CD8-positive, alpha-beta memory T cell (primary cell): ENCODE data around the gene DUSP23. TPM values are rescaled to one million over a fixed set of nuclear protein-coding genes. Genes with fewer than 3 reads are reported as not detected.
A peak's percentile ranks its signal among the peaks of the same experiment; 100 is the strongest.

Experiments
- CTCF ChIA-PET: fragments of 350-600 bp; sonication (Branson Sonifier 250); formaldehyde crosslinking; loops from one replicate; lab custom pipeline; 2021; ENCODE audit warnings: antibody characterized with exemption; lab: Charles Lee
- POLR2A ChIA-PET: fragments of 350-600 bp; sonication (Branson Sonifier 250); formaldehyde crosslinking; loops from one replicate; lab custom pipeline; 2021; ENCODE audit warnings: antibody characterized with exemption; lab: Charles Lee
- DNase-seq, 5 donors: peaks; one replicate each; pipeline versions ENCODE4 v3.0.0 to v3.0.0-alpha.2; 2020 to 2022; ENCODE audit warnings: mixed read lengths in 1 of 5
- H3K27ac ChIP-seq: one replicate; pipeline ENCODE4 v1.7.0; 2013; ENCODE audit warnings: low read depth, mild to moderate bottlenecking, low read length, moderate library complexity
- H3K27me3 ChIP-seq: 2 replicates; pipeline ENCODE4 v1.7.0; 2013; ENCODE audit warnings: low read length, mild to moderate bottlenecking; ENCODE audit not compliant: insufficient read depth, poor library complexity, severe bottlenecking
- H3K36me3 ChIP-seq: 2 replicates; pipeline ENCODE4 v1.7.0; 2013; ENCODE audit warnings: mild to moderate bottlenecking, low read length, moderate library complexity; ENCODE audit not compliant: insufficient read depth
- H3K4me1 ChIP-seq: 2 replicates; pipeline ENCODE4 v1.7.0; 2013; ENCODE audit warnings: mild to moderate bottlenecking, low read length, moderate library complexity; ENCODE audit not compliant: insufficient read depth
- H3K4me3 ChIP-seq: 2 replicates; pipeline ENCODE4 v1.7.0; 2013; ENCODE audit warnings: mild to moderate bottlenecking, low read length
- H3K9me3 ChIP-seq: 2 replicates; pipeline ENCODE4 v1.7.0; 2013; ENCODE audit warnings: mild to moderate bottlenecking, low read length
- H3K27ac Mint-ChIP-seq, 8 donors: one replicate each; pipeline ENCODE4 v1.8.0; 2020 to 2021; ENCODE audit warnings: mixed read lengths in 8 of 8, mild to moderate bottlenecking in 6 of 8, inconsistent platforms in 3 of 8, moderate library complexity in 3 of 8
- H3K27me3 Mint-ChIP-seq, 2 donors: one replicate each; pipeline ENCODE4 v1.8.0; 2020 to 2021; ENCODE audit warnings: mixed read lengths in 2 of 2, mild to moderate bottlenecking in 1 of 2, moderate library complexity in 1 of 2
- H3K36me3 Mint-ChIP-seq, 3 donors: one replicate each; pipeline ENCODE4 v1.8.0; 2020 to 2021; ENCODE audit warnings: mixed read lengths in 3 of 3, inconsistent platforms in 1 of 3, mild to moderate bottlenecking in 1 of 3
- H3K4me1 Mint-ChIP-seq, 3 donors: one replicate each; pipeline ENCODE4 v1.8.0; 2020 to 2021; ENCODE audit warnings: mixed read lengths in 3 of 3, inconsistent platforms in 1 of 3, mild to moderate bottlenecking in 1 of 3
- H3K4me3 Mint-ChIP-seq, 7 donors: one replicate each; pipeline ENCODE4 v1.8.0; 2020 to 2021; ENCODE audit warnings: mixed read lengths in 7 of 7, mild to moderate bottlenecking in 6 of 7, moderate library complexity in 4 of 7, inconsistent platforms in 2 of 7
- H3K9me3 Mint-ChIP-seq, 5 donors: one replicate each; pipeline ENCODE4 v1.8.0; 2020 to 2022; ENCODE audit warnings: mixed read lengths in 5 of 5, mild to moderate bottlenecking in 3 of 5, moderate library complexity in 2 of 5, inconsistent platforms in 1 of 5
- polyA plus RNA-seq: library from polyadenylated mRNA; unstranded; fragments of 300-500 nt; fragmentation: Illumina TruSeq; gene quantifications from one replicate; pipeline ENCODE4 v1.2.3, GENCODE V29; 2021
- total RNA-seq, 2 experiments: library from RNA; stranded (reverse); gene quantifications; one replicate each; pipeline ENCODE4 v1.2.3, GENCODE V29; 2021

DUSP23 gene
- total and polyA plus RNA-seq, 3 experiments from 2014 or later, result 35.5 to 65.8 (median 38.1) TPM

- no peaks in the 10 kb centered on the region for H3K36me3 Mint-ChIP-seq
- POLR2A ChIA-PET, result no interaction called here
These were observed 6.3 kb upstream of the DUSP23 start for GRCh38 chr1:159774465-159774864.

GRCh38 chr1:159775716-159776115 lies 5.0 kb upstream of the DUSP23 start:
- POLR2A ChIA-PET, result no interaction called here
- no peak for DNase-seq
- CTCF ChIA-PET, result no interaction called here
- peaks cover 0 to 2% (median 0%) of the 10 kb centered on the region in 3 donors for H3K36me3 Mint-ChIP-seq
- Histone ChIP-seq H3K27me3 (no peaks in the 10 kb centered on the region), H3K4me3 (no peak overlapping the region), H3K36me3 (no peaks in the 10 kb centered on the region), H3K27ac (no peak overlapping the region), H3K9me3 (no peaks in the 10 kb centered on the region), H3K4me1 (peaks cover 9% of the 10 kb centered on the region)
- peaks cover 3 to 8% of the 10 kb centered on the region in 2 donors for H3K27me3 Mint-ChIP-seq
- no peak overlapping the region for H3K4me3 Mint-ChIP-seq
- H3K4me1 Mint-ChIP-seq, result peaks cover 18 to 21% (median 18%) of the 10 kb centered on the region in 3 donors
- H3K9me3 Mint-ChIP-seq, result no peaks in the 10 kb centered on the region
- no peak overlapping the region for H3K27ac Mint-ChIP-seq

More at GRCh38 chr1:159774465-159774864, 6.3 kb upstream of the DUSP23 start:
- Histone ChIP-seq H3K27ac (no peak overlapping the region), H3K36me3 (no peaks in the 10 kb centered on the region), H3K27me3 (no peaks in the 10 kb centered on the region), H3K9me3 (no peaks in the 10 kb centered on the region), H3K4me1 (no peaks in the 10 kb centered on the region), H3K4me3 (no peak overlapping the region)
- Mint-ChIP-seq H3K27me3 (peaks cover 3 to 11% of the 10 kb centered on the region in 2 donors), H3K4me1 (peaks cover 6 to 8% (median 8%) of the 10 kb centered on the region in 3 donors), H3K9me3 (no peaks in the 10 kb centered on the region), H3K27ac (peak overlapping the region in 1 of 8 donors; percentile 12), H3K4me3 (no peak overlapping the region)
- CTCF ChIA-PET, result no interaction called here
- no peak for DNase-seq

GRCh38 chr1:159778266-159778665 lies 2.5 kb upstream of the DUSP23 start:
- peaks cover 0 to 5% (median 0%) of the 10 kb centered on the region in 3 donors for H3K36me3 Mint-ChIP-seq
- no peaks in the 10 kb centered on the region for H3K9me3 Mint-ChIP-seq
- no peaks in the 10 kb centered on the region for H3K27me3 Mint-ChIP-seq
- no peak overlapping the region for H3K4me3 ChIP-seq
- H3K4me1 Mint-ChIP-seq, result peaks cover 27 to 37% (median 32%) of the 10 kb centered on the region in 3 donors
- peak overlapping the region in 1 of 7 donors; percentile 27 for H3K4me3 Mint-ChIP-seq
- peaks cover 9% of the 10 kb centered on the region for H3K4me1 ChIP-seq
- H3K27ac ChIP-seq, result no peak overlapping the region
- peak overlapping the region in 2 of 8 donors; percentile 1 to 24 for H3K27ac Mint-ChIP-seq
- DNase-seq, result no peak
- ChIA-PET CTCF (interaction anchor here (0.7 to 3.1 kb wide), 2 partner anchors 113 to 158 kb away, joined by 3 to 17 read pairs; no protein-coding TSS in a partner anchor), POLR2A (no interaction called here)
- no peaks in the 10 kb centered on the region for H3K9me3 ChIP-seq
- no peaks in the 10 kb centered on the region for H3K27me3 ChIP-seq
- no peaks in the 10 kb centered on the region for H3K36me3 ChIP-seq

- Histone ChIP-seq H3K9me3 (no peaks in the 10 kb centered on the region), H3K4me3 (no peak overlapping the region), H3K36me3 (no peaks in the 10 kb centered on the region), H3K27ac (no peak overlapping the region), H3K27me3 (no peaks in the 10 kb centered on the region), H3K4me1 (peaks cover 9% of the 10 kb centered on the region)
- peak overlapping the region in 7 of 8 donors; percentile 8 to 87 (median 45) for H3K27ac Mint-ChIP-seq
- no peak for DNase-seq
- peaks cover 38 to 48% (median 42%) of the 10 kb centered on the region in 3 donors for H3K4me1 Mint-ChIP-seq
- POLR2A ChIA-PET, result no interaction called here
- peak overlapping the region in 6 of 7 donors; percentile 23 to 93 (median 82) for H3K4me3 Mint-ChIP-seq
- peaks cover 0 to 5% (median 0%) of the 10 kb centered on the region in 3 donors for H3K36me3 Mint-ChIP-seq
- H3K27me3 Mint-ChIP-seq, result no peaks in the 10 kb centered on the region
- no peaks in the 10 kb centered on the region for H3K9me3 Mint-ChIP-seq
- CTCF ChIA-PET, result interaction anchor here (3.1 kb wide), 1 partner anchor 112 kb away, joined by 17 read pairs; no protein-coding TSS in a partner anchor
These were observed 1.3 kb upstream of the DUSP23 start for GRCh38 chr1:159779403-159779851.

- Histone ChIP-seq H3K36me3 (no peaks in the 10 kb centered on the region), H3K4me3 (no peak overlapping the region), H3K9me3 (no peaks in the 10 kb centered on the region), H3K27ac (no peak overlapping the region), H3K4me1 (peaks cover 9% of the 10 kb centered on the region), H3K27me3 (no peaks in the 10 kb centered on the region)
- Mint-ChIP-seq H3K27me3 (peaks cover 0 to 1% of the 10 kb centered on the region in 2 donors), H3K27ac (peak overlapping the region in 6 of 8 donors; percentile 8 to 92 (median 86)), H3K9me3 (no peaks in the 10 kb centered on the region), H3K4me1 (peaks cover 39 to 57% (median 43%) of the 10 kb centered on the region in 3 donors), H3K4me3 (peak overlapping the region; percentile 81 to 95 (median 89)), H3K36me3 (peaks cover 0 to 5% (median 0%) of the 10 kb centered on the region in 3 donors)
- no peak for DNase-seq
- CTCF ChIA-PET, result interaction anchor here (0.8 to 4.0 kb wide), 9 partner anchors 12 to 249 kb away, joined by 3 to 66 read pairs (median 7); partner anchors contain the start of genes PIGM and TAGLN2
- POLR2A ChIA-PET, result no interaction called here
These were observed 1.2 kb downstream of the DUSP23 start for GRCh38 chr1:159781992-159782391.

- H3K27ac Mint-ChIP-seq, result peak overlapping the region in 1 of 8 donors; percentile 34
- peaks cover 9% of the 10 kb centered on the region for H3K4me1 ChIP-seq
- POLR2A ChIA-PET, result no interaction called here
- peaks cover 0 to 5% (median 0%) of the 10 kb centered on the region in 3 donors for H3K36me3 Mint-ChIP-seq
- H3K4me3 Mint-ChIP-seq, result peak overlapping the region in 1 of 7 donors; percentile 79
- peaks cover 0 to 1% of the 10 kb centered on the region in 2 donors for H3K27me3 Mint-ChIP-seq
- CTCF ChIA-PET, result interaction anchor here (4.0 kb wide), 2 partner anchors 15 to 108 kb away, joined by 30 to 66 read pairs; no protein-coding TSS in a partner anchor
- H3K9me3 Mint-ChIP-seq, result no peaks in the 10 kb centered on the region
- peaks cover 36 to 56% (median 43%) of the 10 kb centered on the region in 3 donors for H3K4me1 Mint-ChIP-seq
- no peaks in the 10 kb centered on the region for H3K9me3 ChIP-seq
- no peak overlapping the region for H3K27ac ChIP-seq
- H3K4me3 ChIP-seq, result no peak overlapping the region
- H3K36me3 ChIP-seq, result no peaks in the 10 kb centered on the region
- H3K27me3 ChIP-seq, result no peaks in the 10 kb centered on the region
- DNase-seq, result no peak
These were observed 3.0 kb downstream of the DUSP23 start for GRCh38 chr1:159783724-159784123.

GRCh38 chr1:159786465-159786864 lies 5.7 kb downstream of the DUSP23 start:
- H3K36me3 ChIP-seq, result no peaks in the 10 kb centered on the region
- peaks cover 5 to 9% of the 10 kb centered on the region in 2 donors for H3K27me3 Mint-ChIP-seq
- H3K4me3 Mint-ChIP-seq, result no peak overlapping the region
- peaks cover 0 to under 1% (median 0%) of the 10 kb centered on the region in 3 donors for H3K36me3 Mint-ChIP-seq
- no peaks in the 10 kb centered on the region for H3K27me3 ChIP-seq
- no peaks in the 10 kb centered on the region for H3K4me1 ChIP-seq
- H3K27ac Mint-ChIP-seq, result no peak overlapping the region
- H3K27ac ChIP-seq, result no peak overlapping the region
- no peaks in the 10 kb centered on the region for H3K9me3 Mint-ChIP-seq
- DNase-seq, result no peak
- ChIA-PET POLR2A (no interaction called here), CTCF (interaction anchor here (0.6 to 3.5 kb wide), 2 partner anchors 13 to 35 kb away, joined by 3 to 16 read pairs; no protein-coding TSS in a partner anchor)
- H3K4me1 Mint-ChIP-seq, result peaks cover 19 to 33% (median 22%) of the 10 kb centered on the region in 3 donors
- H3K4me3 ChIP-seq, result no peak overlapping the region
- no peaks in the 10 kb centered on the region for H3K9me3 ChIP-seq

- no peaks in the 10 kb centered on the region for H3K9me3 ChIP-seq
- H3K4me1 ChIP-seq, result no peaks in the 10 kb centered on the region
- peaks cover 7 to 9% of the 10 kb centered on the region in 2 donors for H3K27me3 Mint-ChIP-seq
- H3K27ac ChIP-seq, result no peak overlapping the region
- no peak for DNase-seq
- no peaks in the 10 kb centered on the region for H3K9me3 Mint-ChIP-seq
- H3K4me3 Mint-ChIP-seq, result peak overlapping the region in 1 of 7 donors; percentile 19
- no peaks in the 10 kb centered on the region for H3K27me3 ChIP-seq
- ChIA-PET CTCF (interaction anchor here (0.6 to 3.5 kb wide), 2 partner anchors 12 to 34 kb away, joined by 3 to 16 read pairs; no protein-coding TSS in a partner anchor), POLR2A (no interaction called here)
- H3K4me1 Mint-ChIP-seq, result peaks cover 16 to 28% (median 17%) of the 10 kb centered on the region in 3 donors
- H3K36me3 ChIP-seq, result no peaks in the 10 kb centered on the region
- H3K4me3 ChIP-seq, result no peak overlapping the region
- no peaks in the 10 kb centered on the region for H3K36me3 Mint-ChIP-seq
- H3K27ac Mint-ChIP-seq, result no peak overlapping the region
These were observed 6.2 kb downstream of the DUSP23 start for GRCh38 chr1:159786966-159787365.
